Adrenal gland (tissue), 12 donors: ENCODE data around the gene ARL6IP4. TPM values are rescaled to one million over a fixed set of nuclear protein-coding genes. Genes with fewer than 3 reads are reported as not detected.

ENCODE experiments used
- DNase-seq, 7 donors: peaks; one replicate each; pipeline ENCODE4 v3.0.0-alpha.2; 2019 to 2020
- H3K27ac ChIP-seq, 5 donors: fragments of 200-600 bp; sonication (generic) in 4 of 5; 1 replicate in 3 of 5; 2 replicates in 2 of 5; pipeline versions ENCODE4 v1.5.1 to v1.8.0; 2016 to 2020; ENCODE audit warnings: mild to moderate bottlenecking in 1 of 5
- H3K27me3 ChIP-seq: fragments of 200-600 bp; 2 replicates; pipeline ENCODE4 v1.8.0; 2021
- H3K36me3 ChIP-seq, 2 donors: fragments of 200-600 bp; replicated peaks in 1 of 2; 1 replicate in 1 of 2; 2 replicates in 1 of 2; pipeline versions ENCODE4 v1.5.1 to v1.8.0; 2018 to 2022
- H3K4me1 ChIP-seq, 2 donors: fragments of 200-600 bp; replicated peaks in 1 of 2; 1 replicate in 1 of 2; 2 replicates in 1 of 2; pipeline versions ENCODE4 v1.5.1 to v1.8.0; 2018 to 2021
- H3K4me3 ChIP-seq, 4 donors: fragments of 200-600 bp; sonication (generic) in 3 of 4; one replicate each; pipeline ENCODE4 v1.5.1; 2016 to 2018
- H3K9me3 ChIP-seq, 3 donors: fragments of 200-600 bp; sonication (generic) in 1 of 3; replicated peaks in 1 of 3; 1 replicate in 2 of 3; 2 replicates in 1 of 3; pipeline versions ENCODE4 v1.5.1 to v1.8.0; 2016 to 2021
- CTCF ChIP-seq, 6 experiments: fragments of 450-650 bp in 4 of 6; fragments of 200-600 bp in 2 of 6; sonication (generic) in 1 of 6; IDR thresholded peaks; 1 replicate in 5 of 6; 2 replicates in 1 of 6; pipeline versions ENCODE4 v1.5.1 to v1.8.0; 2016 to 2021; ENCODE audit warnings: antibody characterized with exemption in 6 of 6, mild to moderate bottlenecking in 2 of 6, moderate library complexity in 1 of 6
- POLR2A ChIP-seq, 2 donors: fragments of 450-650 bp; IDR thresholded peaks; one replicate each; pipeline ENCODE4 v1.6.1; 2017; ENCODE audit warnings: antibody characterized with exemption in 2 of 2, mild to moderate bottlenecking in 2 of 2, moderate library complexity in 1 of 2
- WGBS, 4 donors: extraction: QIAGEN DNeasy Blood & Tissue Kit in 2 of 4; methylation state at CpG; one replicate each; pipeline versions ENCODE4 v1.1.5 to v1.1.7; 2013 to 2017; 5-methylcytosine and 5-hydroxymethylcytosine counted together
- intact Hi-C, 2 donors: fragments of 100-400 bp; cut with DNase I; formaldehyde crosslinking; loops; one replicate each; pipeline versions ENCODE4 v1.14.1 to v1.15.0; 2022 to 2023
- polyA plus RNA-seq, 3 donors: library from polyadenylated mRNA; stranded (reverse); fragments of 200-250 nt in 2 of 3; fragments of 350-450 nt in 1 of 3; fragmentation: Illumina TruSeq in 1 of 3; extraction: RNeasy Lipid Tissue Mini Kit (QIAGEN cat#74804) in 1 of 3; gene quantifications; one replicate each; pipeline ENCODE4 v1.2.3, GENCODE V29; 2013 to 2014
- total RNA-seq, 9 donors: library from RNA; depleted of rRNA in 4 of 9; stranded (reverse); fragments of >200 nt in 4 of 9; fragments of 120-200 nt in 1 of 9; fragmentation: NEBNext Ultra II Directional in 1 of 9; extraction: Animal tissue kit (Norgen Biotek cat#: 25700) in 1 of 9; gene quantifications; one replicate each; pipeline versions ENCODE4 v1.1.0 to v1.2.4, GENCODE V29; 2013 to 2023
- donor health status: healthy with polysubstance abuse.
- donor health status: Bipolar disorder and iron deficiency.
- donor health status: DM: yes; HTN: yes; CAD: no.
- donor health status: DM: no; HTN: no; CAD: no.
- donor health status: DM: no; HTN: no; CAD: no.
- donor health status: DM: yes; HTN: yes; CAD: no.

The ARL6IP4 gene
- total and polyA plus RNA-seq, 12 donors = 192 to 709 (median 296) TPM

GRCh38 chr12:123024819-123025391 is 44.4 kb downstream of the ARL6IP4 start:
- H3K4me3 ChIP-seq = no peak overlapping the region
- TF ChIP-seq CTCF (IDR thresholded peaks at IDR 0.05) (no peak), POLR2A (IDR thresholded peaks at IDR 0.05) (no peak)
- 70 to 74% (median 71%) methylated on average over 9 of the region's 9 CpGs for WGBS, 4 donors
- no peaks in the 10 kb centered on the region for H3K27me3 ChIP-seq
- H3K9me3 ChIP-seq = no peaks in the 10 kb centered on the region
- no peaks in the 10 kb centered on the region for H3K4me1 ChIP-seq
- DNase-seq = no peak
- intact Hi-C loops = no loop called here
- H3K27ac ChIP-seq = peak overlapping the region in 1 of 5 donors; percentile 20
- peaks cover 0 to 8% of the 10 kb centered on the region in 2 donors for H3K36me3 ChIP-seq

- 90 to 96% (median 92%) methylated on average over 7 to 9 of the region's 9 CpGs for WGBS, 4 donors
- intact Hi-C loops = no loop called here
- no peak for DNase-seq
- no peak overlapping the region for H3K27ac ChIP-seq
- peaks cover 0 to 8% of the 10 kb centered on the region in 2 donors for H3K36me3 ChIP-seq
- no peaks in the 10 kb centered on the region for H3K4me1 ChIP-seq
- no peak for TF ChIP-seq POLR2A (IDR thresholded peaks at IDR 0.05)
- no peak for TF ChIP-seq CTCF (IDR thresholded peaks at IDR 0.05)
- H3K4me3 ChIP-seq = no peak overlapping the region
- H3K9me3 ChIP-seq = no peaks in the 10 kb centered on the region
- H3K27me3 ChIP-seq = no peaks in the 10 kb centered on the region
Measured at GRCh38 chr12:123026094-123026853, 45.8 kb downstream of the ARL6IP4 start.

- no peak for TF ChIP-seq POLR2A (IDR thresholded peaks at IDR 0.05)
- no peak for TF ChIP-seq CTCF (IDR thresholded peaks at IDR 0.05)
- Histone ChIP-seq H3K27ac (no peak overlapping the region), H3K9me3 (no peaks in the 10 kb centered on the region), H3K4me1 (no peaks in the 10 kb centered on the region), H3K36me3 (peaks cover 0 to 15% of the 10 kb centered on the region in 2 donors), H3K4me3 (no peak overlapping the region), H3K27me3 (no peaks in the 10 kb centered on the region)
- WGBS, 4 donors = 77 to 85% (median 80%) methylated on average over 14 to 19 of the region's 19 CpGs
- no peak for DNase-seq
- intact Hi-C loops = no loop called here
Measured at GRCh38 chr12:123027726-123028445, 47.4 kb downstream of the ARL6IP4 start.

GRCh38 chr12:123028475-123028874 is 48.0 kb downstream of the ARL6IP4 start:
- H3K36me3 ChIP-seq = peaks cover 0 to 20% of the 10 kb centered on the region in 2 donors
- peak in 1 of 7 donors; percentile 52 for DNase-seq
- no peak overlapping the region for H3K27ac ChIP-seq
- intact Hi-C loops = no loop called here
- no peaks in the 10 kb centered on the region for H3K9me3 ChIP-seq
- whole genome bisulfite sequencing, 4 donors = 67 to 84% (median 68%) methylated on average over 7 of the region's 7 CpGs
- no peaks in the 10 kb centered on the region for H3K4me1 ChIP-seq
- no peak overlapping the region for H3K4me3 ChIP-seq
- TF ChIP-seq CTCF (IDR thresholded peaks at IDR 0.05) (no peak), POLR2A (IDR thresholded peaks at IDR 0.05) (no peak)
- H3K27me3 ChIP-seq = no peaks in the 10 kb centered on the region
